ENCODE results near the gene USP48.

The USP48 gene

GRCh38 chr1:21670059-21670881 lies 112.7 kb downstream of the USP48 start:
- no peak overlapping the region for H2BK5ac ChIP-seq (ENCODE audit: low read depth, low read length, poor library complexity, severe bottlenecking)
- H4K8ac ChIP-seq (ENCODE audit: low read length) = peak overlapping the region; percentile 75
- no peak overlapping the region for H3K14ac ChIP-seq (ENCODE audit: low read length in 2 of 2)
- no peak overlapping the region for H3K4me3 ChIP-seq (ENCODE audit: insufficient read depth in 1 of 2, low read depth in 1 of 2, low read length in 2 of 2)
- H4K91ac ChIP-seq (ENCODE audit: low read length) = no peak overlapping the region
- no peaks in the 10 kb centered on the region for H3K9me3 ChIP-seq (ENCODE audit: control insufficient read depth, low read length)
- WGBS = 59% methylated on average over 16 of the region's 16 CpGs
- no peak overlapping the region for H3K4ac ChIP-seq (ENCODE audit: low read depth in 1 of 2, low read length in 2 of 2)
- H2AK5ac ChIP-seq (ENCODE audit: low read length, severe bottlenecking) = no peak overlapping the region
- H2AFZ ChIP-seq (ENCODE audit: low read depth, low read length) = no peak overlapping the region
- peaks cover 43 to 67% of the 10 kb centered on the region in 2 experiments for H3K27me3 ChIP-seq (ENCODE audit: control insufficient read depth in 1 of 2, insufficient read depth in 1 of 2, low read length in 2 of 2)
- H2BK15ac ChIP-seq (ENCODE audit: low read depth, poor library complexity, severe bottlenecking) = peak overlapping the region; percentile 49
- DNase-seq = peak; percentile 16
- peak overlapping the region in 1 of 2 experiments; percentile 23 for H3K18ac ChIP-seq (ENCODE audit: low read depth in 1 of 2, low read length in 2 of 2)
- H3K23ac ChIP-seq (ENCODE audit: low read length in 2 of 2) = no peak overlapping the region
- H3K4me2 ChIP-seq (ENCODE audit: low read length, poor library complexity, severe bottlenecking) = no peak overlapping the region
- H3K9ac ChIP-seq (ENCODE audit: low read length) = peak overlapping the region; percentile 67
- H2BK120ac ChIP-seq (ENCODE audit: low read depth, low read length) = no peak overlapping the region
- no peak overlapping the region for H2BK12ac ChIP-seq (ENCODE audit: low read length in 2 of 2)
- no peaks in the 10 kb centered on the region for H3K36me3 ChIP-seq (ENCODE audit: control insufficient read depth in 1 of 2, insufficient read depth in 2 of 2, low read depth in 1 of 2, low read length in 2 of 2)
- H3K4me1 ChIP-seq (ENCODE audit: control insufficient read depth, insufficient read depth, low read depth, low read length) = peaks cover 27% of the 10 kb centered on the region
- H3K27ac ChIP-seq (ENCODE audit: low read length, poor library complexity, severe bottlenecking) = no peak overlapping the region
- no peaks in the 10 kb centered on the region for H3K79me1 ChIP-seq (replicated peaks; ENCODE audit: low read length, poor library complexity, severe bottlenecking)

- DNase-seq = peak; percentile 21
- Histone ChIP-seq H3K14ac (ENCODE audit: low read length in 2 of 2) (no peak within 1 kb of the TSS), H3K79me1 (replicated peaks; ENCODE audit: low read length, poor library complexity, severe bottlenecking) (no peaks in the 10 kb centered on the region), H2BK12ac (ENCODE audit: low read length in 2 of 2) (no peak within 1 kb of the TSS), H4K8ac (ENCODE audit: low read length) (peak within 1 kb of the TSS; percentile 75), H3K4me1 (ENCODE audit: control insufficient read depth, insufficient read depth, low read depth, low read length) (peaks cover 27% of the 10 kb centered on the region), H3K36me3 (ENCODE audit: control insufficient read depth in 1 of 2, insufficient read depth in 2 of 2, low read depth in 1 of 2, low read length in 2 of 2) (no peaks in the 10 kb centered on the region), H2BK120ac (ENCODE audit: low read depth, low read length) (peak within 1 kb of the TSS; percentile 19), H2AFZ (ENCODE audit: low read depth, low read length) (no peak within 1 kb of the TSS), H3K9me3 (ENCODE audit: control insufficient read depth, low read length) (no peaks in the 10 kb centered on the region), H3K4me2 (ENCODE audit: low read length, poor library complexity, severe bottlenecking) (peak within 1 kb of the TSS; percentile 86), H2AK5ac (ENCODE audit: low read length, severe bottlenecking) (no peak within 1 kb of the TSS), H3K18ac (ENCODE audit: low read depth in 1 of 2, low read length in 2 of 2) (peak within 1 kb of the TSS; percentile 23 to 34), H3K9ac (ENCODE audit: low read length) (peak within 1 kb of the TSS; percentile 67), H3K4me3 (ENCODE audit: insufficient read depth in 1 of 2, low read depth in 1 of 2, low read length in 2 of 2) (peak within 1 kb of the TSS; percentile 45 to 65), H3K27ac (ENCODE audit: low read length, poor library complexity, severe bottlenecking) (no peak within 1 kb of the TSS), H3K4ac (ENCODE audit: low read depth in 1 of 2, low read length in 2 of 2) (no peak within 1 kb of the TSS), H2BK15ac (ENCODE audit: low read depth, poor library complexity, severe bottlenecking) (peak within 1 kb of the TSS; percentile 49), H4K91ac (ENCODE audit: low read length) (no peak within 1 kb of the TSS), H3K23ac (ENCODE audit: low read length in 2 of 2) (peak within 1 kb of the TSS in 1 of 2 experiments; percentile 23), H3K27me3 (ENCODE audit: control insufficient read depth in 1 of 2, insufficient read depth in 1 of 2, low read length in 2 of 2) (peaks cover 49 to 74% of the 10 kb centered on the region in 2 experiments), H2BK5ac (ENCODE audit: low read depth, low read length, poor library complexity, severe bottlenecking) (no peak within 1 kb of the TSS)
- 3% methylated on average over 45 of the region's 64 CpGs for WGBS
Observed at GRCh38 chr1:21669258-21670058, 113.5 kb downstream of the USP48 start, which contains the start of gene RAP1GAP. RAP1GAP (minus strand) TSS chr1:21669357; CDS start chr1:21620032, 49,325 bp downstream.

GRCh38 chr1:21668951-21669257 lies 114.0 kb downstream of the USP48 start:
- H3K14ac ChIP-seq (ENCODE audit: low read length in 2 of 2) = no peak overlapping the region
- H4K91ac ChIP-seq (ENCODE audit: low read length) = no peak overlapping the region
- no peak overlapping the region for H2AFZ ChIP-seq (ENCODE audit: low read depth, low read length)
- no peak overlapping the region for H3K27ac ChIP-seq (ENCODE audit: low read length, poor library complexity, severe bottlenecking)
- H2BK12ac ChIP-seq (ENCODE audit: low read length in 2 of 2) = no peak overlapping the region
- H2BK120ac ChIP-seq (ENCODE audit: low read depth, low read length) = peak overlapping the region; percentile 19
- no peaks in the 10 kb centered on the region for H3K9me3 ChIP-seq (ENCODE audit: control insufficient read depth, low read length)
- H4K8ac ChIP-seq (ENCODE audit: low read length) = no peak overlapping the region
- H3K4ac ChIP-seq (ENCODE audit: low read depth in 1 of 2, low read length in 2 of 2) = no peak overlapping the region
- no peak overlapping the region for H2AK5ac ChIP-seq (ENCODE audit: low read length, severe bottlenecking)
- H3K4me1 ChIP-seq (ENCODE audit: control insufficient read depth, insufficient read depth, low read depth, low read length) = peaks cover 27% of the 10 kb centered on the region
- peak overlapping the region in 1 of 2 experiments; percentile 23 for H3K23ac ChIP-seq (ENCODE audit: low read length in 2 of 2)
- peak overlapping the region; percentile 86 for H3K4me2 ChIP-seq (ENCODE audit: low read length, poor library complexity, severe bottlenecking)
- no peaks in the 10 kb centered on the region for H3K36me3 ChIP-seq (ENCODE audit: control insufficient read depth in 1 of 2, insufficient read depth in 2 of 2, low read depth in 1 of 2, low read length in 2 of 2)
- peak overlapping the region; percentile 67 for H3K9ac ChIP-seq (ENCODE audit: low read length)
- H3K4me3 ChIP-seq (ENCODE audit: insufficient read depth in 1 of 2, low read depth in 1 of 2, low read length in 2 of 2) = peak overlapping the region; percentile 45 to 65
- WGBS = 0% methylated on average over 21 of the region's 25 CpGs
- H3K79me1 ChIP-seq (replicated peaks; ENCODE audit: low read length, poor library complexity, severe bottlenecking) = no peaks in the 10 kb centered on the region
- no peak for DNase-seq
- H3K27me3 ChIP-seq (ENCODE audit: control insufficient read depth in 1 of 2, insufficient read depth in 1 of 2, low read length in 2 of 2) = peaks cover 55 to 79% of the 10 kb centered on the region in 2 experiments
- H3K18ac ChIP-seq (ENCODE audit: low read depth in 1 of 2, low read length in 2 of 2) = peak overlapping the region in 1 of 2 experiments; percentile 12
- H2BK5ac ChIP-seq (ENCODE audit: low read depth, low read length, poor library complexity, severe bottlenecking) = no peak overlapping the region
- H2BK15ac ChIP-seq (ENCODE audit: low read depth, poor library complexity, severe bottlenecking) = peak overlapping the region; percentile 49
